Peyer's patch (tissue), 4 donors: ENCODE results near the gene RALGPS1.

ENCODE experiments used
- POLR2A ChIP-seq, 2 donors: fragments of 450-650 bp; IDR thresholded peaks; one replicate each; pipeline ENCODE4 v1.5.1; 2017; ENCODE audit warnings: antibody characterized with exemption in 2 of 2, mild to moderate bottlenecking in 2 of 2, moderate library complexity in 2 of 2
- TF ChIP-seq, protein P1 (sequence below), 6 experiments: fragments of 450-650 bp in 4 of 6; fragments of 200-600 bp in 2 of 6; sonication (generic) in 1 of 6; IDR thresholded peaks; one replicate each; pipeline ENCODE4 v1.5.1; 2017 to 2019; ENCODE audit warnings: antibody characterized with exemption in 6 of 6, mild to moderate bottlenecking in 3 of 6, moderate library complexity in 1 of 6

DNA sequence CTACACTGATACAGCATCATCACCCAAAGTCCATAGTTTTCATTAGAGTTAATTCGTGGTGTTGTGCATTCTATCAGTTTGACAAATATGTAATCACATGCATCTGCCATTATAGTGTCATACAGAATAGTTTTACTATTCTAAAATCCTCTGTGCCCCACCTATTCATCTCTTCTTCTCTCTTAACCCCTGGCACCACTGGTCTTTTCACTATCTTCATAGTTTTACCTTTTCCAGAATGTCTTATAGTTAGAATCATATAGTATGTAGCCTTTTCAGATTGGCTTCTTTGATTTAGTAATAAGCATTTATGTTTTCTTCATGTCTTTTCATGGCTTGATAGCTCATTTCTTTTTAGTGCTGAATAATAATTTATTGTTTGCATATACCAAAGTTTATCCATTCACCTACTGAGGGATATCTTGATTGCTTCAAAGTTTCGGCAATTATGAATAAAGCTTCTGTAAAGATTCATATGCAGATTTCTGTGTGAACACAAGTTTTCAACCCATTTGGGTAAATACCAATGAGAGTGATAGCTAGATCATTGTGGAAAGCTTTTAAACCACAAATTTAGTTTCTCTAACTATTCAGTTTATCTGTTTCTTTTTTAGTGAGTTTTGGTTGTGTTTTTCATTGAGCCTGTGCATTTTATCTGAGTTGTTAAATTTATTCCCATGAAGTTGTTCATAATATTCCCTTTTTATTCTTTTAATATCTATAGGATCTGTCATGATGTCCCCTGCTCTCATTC lies 84.9 kb downstream of the RALGPS1 start:
- TF ChIP-seq, protein P1, sequence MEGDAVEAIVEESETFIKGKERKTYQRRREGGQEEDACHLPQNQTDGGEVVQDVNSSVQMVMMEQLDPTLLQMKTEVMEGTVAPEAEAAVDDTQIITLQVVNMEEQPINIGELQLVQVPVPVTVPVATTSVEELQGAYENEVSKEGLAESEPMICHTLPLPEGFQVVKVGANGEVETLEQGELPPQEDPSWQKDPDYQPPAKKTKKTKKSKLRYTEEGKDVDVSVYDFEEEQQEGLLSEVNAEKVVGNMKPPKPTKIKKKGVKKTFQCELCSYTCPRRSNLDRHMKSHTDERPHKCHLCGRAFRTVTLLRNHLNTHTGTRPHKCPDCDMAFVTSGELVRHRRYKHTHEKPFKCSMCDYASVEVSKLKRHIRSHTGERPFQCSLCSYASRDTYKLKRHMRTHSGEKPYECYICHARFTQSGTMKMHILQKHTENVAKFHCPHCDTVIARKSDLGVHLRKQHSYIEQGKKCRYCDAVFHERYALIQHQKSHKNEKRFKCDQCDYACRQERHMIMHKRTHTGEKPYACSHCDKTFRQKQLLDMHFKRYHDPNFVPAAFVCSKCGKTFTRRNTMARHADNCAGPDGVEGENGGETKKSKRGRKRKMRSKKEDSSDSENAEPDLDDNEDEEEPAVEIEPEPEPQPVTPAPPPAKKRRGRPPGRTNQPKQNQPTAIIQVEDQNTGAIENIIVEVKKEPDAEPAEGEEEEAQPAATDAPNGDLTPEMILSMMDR (IDR thresholded peaks at IDR 0.05): no peak
- no peak for TF ChIP-seq POLR2A (IDR thresholded peaks at IDR 0.05)
